Spleen (tissue), 11 donors: ENCODE measurements around the gene HSPA12B. TPM values are rescaled to one million over a fixed set of nuclear protein-coding genes. Genes with fewer than 3 reads are reported as not detected.

Experiments used
- DNase-seq: peaks from one replicate; pipeline ENCODE4 v3.0.0-alpha.2; 2020
- H3K27ac ChIP-seq, 8 donors: fragments of 200-600 bp; sonication (generic) in 7 of 8; 1 replicate in 4 of 8; 2 replicates in 4 of 8; pipeline versions ENCODE4 v1.5.0 to v1.8.0; 2016 to 2021; ENCODE audit warnings: inconsistent platforms in 4 of 8, mild to moderate bottlenecking in 4 of 8, moderate library complexity in 1 of 8
- H3K27me3 ChIP-seq, 7 donors: fragments of 200-600 bp; sonication (generic) in 6 of 7; replicated peaks in 1 of 7; 1 replicate in 4 of 7; 2 replicates in 3 of 7; pipeline versions ENCODE4 v1.5.0 to v1.8.0; 2016 to 2021; ENCODE audit warnings: inconsistent platforms in 3 of 7, mild to moderate bottlenecking in 1 of 7
- H3K36me3 ChIP-seq, 6 donors: fragments of 200-600 bp; sonication (generic) in 5 of 6; 1 replicate in 4 of 6; 2 replicates in 2 of 6; pipeline versions ENCODE4 v1.5.0 to v1.8.0; 2016 to 2021; ENCODE audit warnings: inconsistent platforms in 2 of 6
- H3K4me1 ChIP-seq, 6 donors: fragments of 200-600 bp; sonication (generic) in 5 of 6; 1 replicate in 3 of 6; 2 replicates in 3 of 6; pipeline versions ENCODE4 v1.5.0 to v1.8.0; 2016 to 2021; ENCODE audit warnings: inconsistent platforms in 3 of 6
- H3K4me3 ChIP-seq, 8 donors: fragments of 200-600 bp; sonication (generic) in 7 of 8; 1 replicate in 4 of 8; 2 replicates in 4 of 8; pipeline versions ENCODE4 v1.5.0 to v1.8.0; 2016 to 2021; ENCODE audit warnings: inconsistent platforms in 4 of 8, mild to moderate bottlenecking in 4 of 8, moderate library complexity in 2 of 8
- H3K9me3 ChIP-seq, 8 donors: fragments of 200-600 bp; sonication (generic) in 7 of 8; 1 replicate in 4 of 8; 2 replicates in 4 of 8; pipeline versions ENCODE4 v1.5.0 to v1.8.0; 2016 to 2021; ENCODE audit warnings: inconsistent platforms in 4 of 8
- POLR2A ChIP-seq, 3 donors: fragments of 450-650 bp; IDR thresholded peaks; one replicate each; pipeline ENCODE4 v1.5.1; 2017; ENCODE audit warnings: antibody characterized with exemption in 3 of 3, mild to moderate bottlenecking in 1 of 3
- POLR2AphosphoS5 ChIP-seq, 3 donors: sonication (generic); formaldehyde crosslinking; IDR thresholded peaks; one replicate each; pipeline ENCODE4 v1.5.1; 2017; ENCODE audit warnings: antibody characterized with exemption in 3 of 3
- WGBS, 5 donors: extraction: QIAGEN DNeasy Blood & Tissue Kit in 3 of 5; methylation state at CpG; one replicate each; pipeline versions ENCODE4 v1.1.5 to v1.1.7; 2013 to 2018; 5-methylcytosine and 5-hydroxymethylcytosine counted together
- intact Hi-C: fragments of 100-400 bp; cut with DNase I; formaldehyde crosslinking; loops from one replicate; pipeline ENCODE4 v1.15.0; 2023; ENCODE audit warnings: low total_unique reads
- polyA plus RNA-seq, 3 donors: library from polyadenylated mRNA; stranded (reverse); fragments of 200-250 nt; gene quantifications; one replicate each; pipeline ENCODE4 v1.2.1, GENCODE V29; 2013
- total RNA-seq, 7 donors: library from RNA; depleted of rRNA in 3 of 7; stranded (reverse); fragments of >200 nt in 3 of 7; fragmentation: NEBNext Ultra II Directional in 4 of 7; extraction: Animal tissue kit (Norgen Biotek cat#: 25700) in 4 of 7; gene quantifications; one replicate each; pipeline versions ENCODE4 v1.1.0 to v1.2.1, GENCODE V29; 2016 to 2021
- TF ChIP-seq, protein P1 (sequence below), 11 experiments: fragments of 200-600 bp in 7 of 11; fragments of 450-650 bp in 4 of 11; sonication (generic) in 4 of 11; IDR thresholded peaks in 8 of 11; conservative IDR thresholded peaks in 3 of 11; 1 replicate in 7 of 11; 2 replicates in 4 of 11; pipeline versions ENCODE4 v1.4.0 to v1.8.0; 2016 to 2021; ENCODE audit warnings: antibody characterized with exemption in 11 of 11, inconsistent platforms in 4 of 11, mild to moderate bottlenecking in 1 of 11
- donor health status: healthy with polysubstance abuse.
- donor health status: DM: no; HTN: no; CAD: no; lungs with moderate emphysema.
- donor health status: DM: no; HTN: no; CAD: no.
- donor health status: Bipolar disorder and iron deficiency.
- donor health status: healthy.
- donor health status: DM: no; HTN: no; CAD: no.
- donor health status: DM: yes; HTN: yes; CAD: no.

Gene HSPA12B
- total and polyA plus RNA-seq, 10 donors = 5.7 to 74.0 (median 27.2) TPM

DNA sequence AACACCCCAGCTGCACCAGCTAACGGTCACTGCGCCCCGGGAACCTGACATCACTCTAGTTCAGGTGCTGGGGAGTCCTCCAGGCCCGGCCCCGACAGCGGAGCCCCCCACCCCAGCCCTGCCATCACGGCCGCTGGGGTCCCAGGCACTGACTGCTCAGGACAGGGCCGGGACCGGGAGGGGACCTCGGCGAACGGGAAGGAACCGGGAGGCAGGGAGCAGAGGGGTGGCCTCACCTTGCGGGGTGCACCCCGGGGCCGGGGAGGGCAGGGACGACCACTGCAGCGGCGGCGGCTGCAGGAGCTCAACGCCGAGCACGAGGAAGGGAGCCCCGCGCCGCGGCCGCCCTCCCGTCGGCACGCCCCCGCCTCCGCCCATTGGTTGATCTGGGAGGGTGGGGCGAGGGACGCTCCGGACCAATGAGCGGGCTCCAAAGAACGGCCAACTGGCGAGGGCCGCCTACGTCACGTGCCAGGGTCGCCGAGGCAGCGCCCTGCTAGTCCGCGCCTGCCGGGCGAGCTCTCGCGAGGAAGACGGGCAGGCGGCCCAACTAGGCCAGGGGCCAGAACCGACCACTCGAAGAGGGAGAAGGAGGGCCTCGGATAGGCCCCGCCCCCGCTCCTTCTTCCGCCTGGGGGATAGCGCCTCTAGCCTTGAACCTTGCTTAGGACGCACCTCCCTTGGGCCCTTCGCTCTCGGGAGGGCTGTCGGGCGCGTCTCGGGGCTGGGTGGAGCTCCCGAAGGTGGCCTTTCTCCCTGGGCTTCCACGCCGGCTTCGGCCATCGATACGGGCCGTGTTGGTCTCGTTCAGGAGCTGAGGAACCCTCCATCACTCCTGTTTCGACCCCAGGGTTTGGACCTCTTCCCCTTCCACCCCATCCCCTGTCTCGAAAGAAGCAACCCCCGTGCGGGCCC, 35.2 kb downstream of the HSPA12B start, which contains the start of gene ADISSP:
ADISSP (minus strand) TSS at position 327 of the 915 bp plus-strand sequence. CDS start 7,653 bp downstream, outside the sequence.
- intact Hi-C loops = no loop called here
- no peaks in the 10 kb centered on the region for H3K36me3 ChIP-seq
- peak within 1 kb of the TSS; percentile 85 to 97 (median 91) for H3K27ac ChIP-seq
- DNase-seq = peak; percentile 100
- peak within 1 kb of the TSS; percentile 63 to 98 (median 82) for H3K4me3 ChIP-seq
- TF ChIP-seq, protein P1, sequence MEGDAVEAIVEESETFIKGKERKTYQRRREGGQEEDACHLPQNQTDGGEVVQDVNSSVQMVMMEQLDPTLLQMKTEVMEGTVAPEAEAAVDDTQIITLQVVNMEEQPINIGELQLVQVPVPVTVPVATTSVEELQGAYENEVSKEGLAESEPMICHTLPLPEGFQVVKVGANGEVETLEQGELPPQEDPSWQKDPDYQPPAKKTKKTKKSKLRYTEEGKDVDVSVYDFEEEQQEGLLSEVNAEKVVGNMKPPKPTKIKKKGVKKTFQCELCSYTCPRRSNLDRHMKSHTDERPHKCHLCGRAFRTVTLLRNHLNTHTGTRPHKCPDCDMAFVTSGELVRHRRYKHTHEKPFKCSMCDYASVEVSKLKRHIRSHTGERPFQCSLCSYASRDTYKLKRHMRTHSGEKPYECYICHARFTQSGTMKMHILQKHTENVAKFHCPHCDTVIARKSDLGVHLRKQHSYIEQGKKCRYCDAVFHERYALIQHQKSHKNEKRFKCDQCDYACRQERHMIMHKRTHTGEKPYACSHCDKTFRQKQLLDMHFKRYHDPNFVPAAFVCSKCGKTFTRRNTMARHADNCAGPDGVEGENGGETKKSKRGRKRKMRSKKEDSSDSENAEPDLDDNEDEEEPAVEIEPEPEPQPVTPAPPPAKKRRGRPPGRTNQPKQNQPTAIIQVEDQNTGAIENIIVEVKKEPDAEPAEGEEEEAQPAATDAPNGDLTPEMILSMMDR (IDR thresholded peaks at IDR 0.05 in 8 of 11, conservative IDR thresholded peaks at IDR 0.05 in 3 of 11) = peak in 4 of 11 experiments; percentile 25 to 63 (median 42)
- TF ChIP-seq POLR2AphosphoS5 (IDR thresholded peaks at IDR 0.05) (peak; percentile 89 to 95 (median 91)), POLR2A (IDR thresholded peaks at IDR 0.05) (no peak)
- WGBS, 5 donors = 0 to 1% (median 1%) methylated on average over 43 to 80 of the region's 80 CpGs
- no peaks in the 10 kb centered on the region for H3K9me3 ChIP-seq
- no peaks in the 10 kb centered on the region for H3K27me3 ChIP-seq
- peaks cover 12 to 71% (median 45%) of the 10 kb centered on the region in 6 donors for H3K4me1 ChIP-seq

DNA sequence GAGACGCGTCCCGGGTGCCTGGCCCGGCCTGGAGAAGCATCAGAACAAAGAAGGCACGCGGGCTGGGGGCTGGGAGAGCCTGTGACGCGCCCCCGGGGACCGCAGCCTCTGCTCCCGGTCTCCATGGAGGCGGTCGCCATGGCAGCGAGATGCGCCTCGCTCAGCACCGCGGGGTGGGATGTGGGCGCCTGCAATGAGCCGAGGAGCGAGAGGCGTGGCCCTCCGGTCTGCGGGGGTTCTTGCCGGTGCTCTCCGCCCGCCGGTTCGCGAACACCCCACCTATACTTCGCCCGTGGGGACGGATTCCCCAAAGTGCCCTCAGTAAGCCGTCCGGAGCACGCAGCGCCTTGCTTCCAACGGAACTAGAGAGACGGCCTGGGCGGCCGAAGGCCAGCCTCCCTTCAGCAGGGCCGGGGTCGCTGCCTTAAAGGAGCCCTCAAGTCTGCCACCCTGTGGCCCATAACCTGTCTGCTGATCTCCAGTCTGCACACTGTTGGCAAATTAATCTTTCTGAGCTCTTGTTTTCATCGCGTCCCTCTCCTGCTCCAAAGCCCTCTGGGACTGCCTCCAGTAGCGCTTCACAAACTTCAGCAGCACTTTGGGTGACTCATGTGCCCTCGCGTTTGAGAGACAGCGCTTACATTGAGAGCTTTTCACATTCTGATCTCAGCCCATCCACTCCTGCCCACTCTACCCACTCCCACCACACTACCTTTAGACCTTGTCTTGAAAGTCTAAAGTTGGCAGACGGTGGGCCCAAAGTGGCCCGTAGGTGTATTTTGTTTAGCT, 36.1 kb downstream of the HSPA12B start:
- 1 to 2% (median 2%) methylated on average over 41 to 51 of the region's 51 CpGs for WGBS, 5 donors
- Histone ChIP-seq H3K4me1 (peaks cover 12 to 64% (median 44%) of the 10 kb centered on the region in 6 donors), H3K27ac (peak overlapping the region; percentile 85 to 97 (median 91)), H3K9me3 (no peaks in the 10 kb centered on the region), H3K36me3 (no peaks in the 10 kb centered on the region), H3K4me3 (peak overlapping the region; percentile 63 to 98 (median 82)), H3K27me3 (no peaks in the 10 kb centered on the region)
- intact Hi-C loops = no loop called here
- TF ChIP-seq, protein P1 (IDR thresholded peaks at IDR 0.05 in 8 of 11, conservative IDR thresholded peaks at IDR 0.05 in 3 of 11) = peak; percentile 32 to 78 (median 64)
- peak in 2 of 3 donors; percentile 7 to 18 for TF ChIP-seq POLR2AphosphoS5 (IDR thresholded peaks at IDR 0.05)
- TF ChIP-seq POLR2A (IDR thresholded peaks at IDR 0.05) = no peak
- peak; percentile 95 for DNase-seq

DNA sequence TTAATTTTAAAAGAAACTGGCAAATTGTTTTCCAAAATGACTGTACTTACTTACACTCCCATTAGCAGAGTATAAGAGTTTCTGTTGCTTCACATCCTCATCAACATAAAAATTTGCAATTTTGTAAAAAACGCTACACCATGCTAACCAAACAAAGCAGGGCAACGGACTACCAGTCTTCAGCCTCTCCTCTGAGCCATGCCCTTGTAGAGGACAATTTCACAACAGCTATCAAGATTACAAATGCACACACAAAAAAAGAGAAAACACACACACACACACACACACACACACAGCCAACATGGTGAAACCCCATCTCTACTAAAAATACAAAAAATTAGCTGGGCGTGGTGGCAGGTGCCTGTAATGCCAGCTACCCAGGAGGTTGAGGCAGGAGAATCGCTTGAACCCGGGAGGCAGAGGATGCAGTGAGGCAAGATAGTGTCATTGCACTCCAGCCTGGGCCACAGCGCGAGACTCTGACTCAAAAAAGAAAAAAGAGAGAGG, 39.1 kb downstream of the HSPA12B start:
- Histone ChIP-seq H3K4me1 (peaks cover 8 to 37% (median 20%) of the 10 kb centered on the region in 6 donors), H3K4me3 (no peak overlapping the region), H3K27me3 (no peaks in the 10 kb centered on the region), H3K36me3 (no peaks in the 10 kb centered on the region), H3K9me3 (no peaks in the 10 kb centered on the region), H3K27ac (no peak overlapping the region)
- intact Hi-C loops = no loop called here
- TF ChIP-seq, protein P1 (IDR thresholded peaks at IDR 0.05 in 8 of 11, conservative IDR thresholded peaks at IDR 0.05 in 3 of 11) = no peak
- TF ChIP-seq POLR2AphosphoS5 (IDR thresholded peaks at IDR 0.05) (no peak), POLR2A (IDR thresholded peaks at IDR 0.05) (no peak)
- DNase-seq = peak; percentile 24
- 52 to 91% (median 67%) methylated on average over 7 of the region's 7 CpGs for WGBS, 5 donors
